Upper lobe of left lung (tissue), 4 donors: Measurements from ENCODE around the gene CYFIP2.

Experiments used
- CTCF ChIP-seq, 6 experiments: fragments of 450-650 bp in 4 of 6; fragments of 200-600 bp in 2 of 6; sonication (generic) in 2 of 6; IDR thresholded peaks; one replicate each; pipeline ENCODE4 v1.5.1; 2016 to 2019; ENCODE audit warnings: antibody characterized with exemption in 6 of 6
- POLR2A ChIP-seq, 4 donors: fragments of 450-650 bp; IDR thresholded peaks; one replicate each; pipeline ENCODE4 v1.5.1; 2016 to 2017; ENCODE audit warnings: antibody characterized with exemption in 4 of 4, mild to moderate bottlenecking in 2 of 4
- POLR2AphosphoS5 ChIP-seq, 2 donors: sonication (generic); formaldehyde crosslinking; IDR thresholded peaks; one replicate each; pipeline ENCODE4 v1.5.1; 2017; ENCODE audit warnings: antibody characterized with exemption in 2 of 2

GRCh38 chr5:157382996-157383800 lies 117.3 kb downstream of the CYFIP2 start:
- TF ChIP-seq CTCF (IDR thresholded peaks at IDR 0.05) (no peak), POLR2A (IDR thresholded peaks at IDR 0.05) (no peak), POLR2AphosphoS5 (IDR thresholded peaks at IDR 0.05) (no peak)
